ENCODE measurements around the gene FERMT1. TPM values are rescaled to one million over a fixed set of nuclear protein-coding genes. Genes with fewer than 3 reads are reported as not detected.

The FERMT1 gene
- total and polyA plus RNA-seq, 2 of the 13 experiments (the other 11 are each of a cell fraction or from before 2014, with no cell fraction given), result 15.8 to 29.5 TPM

DNA sequence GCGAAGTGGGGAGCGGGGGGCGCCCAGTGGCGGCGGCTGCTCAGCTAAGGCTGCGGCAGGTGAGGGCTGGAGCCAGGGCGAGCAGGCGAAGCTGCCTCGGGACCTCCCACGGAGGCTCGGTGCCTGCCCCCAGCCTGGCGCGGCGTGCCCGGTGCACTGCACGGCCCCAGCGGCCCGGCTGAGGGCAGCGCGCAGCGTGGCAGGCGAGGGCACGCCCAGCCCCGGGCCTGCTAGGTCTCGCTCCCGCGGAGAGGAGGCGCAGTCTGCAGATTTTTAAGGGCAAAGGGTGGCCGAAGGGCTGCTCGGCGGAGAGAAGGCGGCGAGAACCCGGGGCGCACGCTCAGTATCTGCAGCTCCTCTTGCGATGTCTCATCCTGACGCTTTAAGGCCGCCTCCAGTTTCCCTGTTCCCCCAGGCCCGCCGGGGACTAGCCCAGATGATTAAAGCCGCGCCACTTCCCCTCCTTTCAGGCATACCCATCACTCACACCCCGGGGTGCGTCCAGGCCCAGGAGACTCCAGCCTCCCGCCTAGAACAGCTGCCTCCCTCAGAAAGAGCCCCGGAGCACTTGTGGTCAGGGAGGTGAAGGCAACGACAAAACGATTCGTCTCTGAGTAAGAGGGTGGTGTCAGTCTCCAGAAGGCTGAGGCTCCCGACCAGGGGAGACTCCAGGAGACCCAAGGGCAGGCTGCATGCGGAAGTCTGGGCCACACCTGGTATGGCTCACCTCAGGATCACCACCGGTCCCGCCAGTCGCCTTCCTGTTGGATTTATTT, at the start of gene FERMT1 (continued):
- TF ChIP-seq, protein P1, sequence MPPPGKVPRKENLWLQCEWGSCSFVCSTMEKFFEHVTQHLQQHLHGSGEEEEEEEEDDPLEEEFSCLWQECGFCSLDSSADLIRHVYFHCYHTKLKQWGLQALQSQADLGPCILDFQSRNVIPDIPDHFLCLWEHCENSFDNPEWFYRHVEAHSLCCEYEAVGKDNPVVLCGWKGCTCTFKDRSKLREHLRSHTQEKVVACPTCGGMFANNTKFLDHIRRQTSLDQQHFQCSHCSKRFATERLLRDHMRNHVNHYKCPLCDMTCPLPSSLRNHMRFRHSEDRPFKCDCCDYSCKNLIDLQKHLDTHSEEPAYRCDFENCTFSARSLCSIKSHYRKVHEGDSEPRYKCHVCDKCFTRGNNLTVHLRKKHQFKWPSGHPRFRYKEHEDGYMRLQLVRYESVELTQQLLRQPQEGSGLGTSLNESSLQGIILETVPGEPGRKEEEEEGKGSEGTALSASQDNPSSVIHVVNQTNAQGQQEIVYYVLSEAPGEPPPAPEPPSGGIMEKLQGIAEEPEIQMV (CRISPR knock-in tag; IDR thresholded peaks at IDR 0.05; ENCODE audit: low read depth), result peak; percentile 68; the same call in 1 of the 2 replicates
- TF ChIP-seq ATF7 (IDR thresholded peaks at IDR 0.05), result no peak
- TF ChIP-seq ATF7 (CRISPR knock-in tag; IDR thresholded peaks at IDR 0.05), result peak; percentile 73
- TF ChIP-seq, protein P2, sequence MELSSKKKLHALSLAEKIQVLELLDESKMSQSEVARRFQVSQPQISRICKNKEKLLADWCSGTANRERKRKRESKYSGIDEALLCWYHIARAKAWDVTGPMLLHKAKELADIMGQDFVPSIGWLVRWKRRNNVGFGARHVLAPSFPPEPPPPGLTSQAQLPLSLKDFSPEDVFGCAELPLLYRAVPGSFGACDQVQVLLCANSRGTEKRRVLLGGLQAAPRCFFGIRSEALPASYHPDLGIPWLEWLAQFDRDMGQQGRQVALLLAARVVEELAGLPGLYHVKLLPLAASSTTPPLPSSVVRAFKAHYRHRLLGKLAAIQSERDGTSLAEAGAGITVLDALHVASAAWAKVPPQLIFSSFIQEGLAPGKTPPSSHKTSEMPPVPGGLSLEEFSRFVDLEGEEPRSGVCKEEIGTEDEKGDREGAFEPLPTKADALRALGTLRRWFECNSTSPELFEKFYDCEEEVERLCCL (CRISPR knock-in tag; IDR thresholded peaks at IDR 0.05; ENCODE audit: borderline replicate concordance), result no peak
- no peak for TF ChIP-seq NONO (IDR thresholded peaks at IDR 0.05)
- peak; percentile 86 for TF ChIP-seq NONO (CRISPR knock-in tag; conservative IDR thresholded peaks at IDR 0.05)
- TF ChIP-seq KLF9 (CRISPR knock-in tag; IDR thresholded peaks at IDR 0.05; ENCODE audit: low read depth), result peak; percentile 37; the same call in 1 of the 2 replicates
- TF ChIP-seq NAIF1 (CRISPR knock-in tag; IDR thresholded peaks at IDR 0.05; ENCODE audit: borderline replicate concordance), result peak; percentile 22; the same call in 1 of the 2 replicates
- peak; percentile 14; the same call in 1 of the 2 replicates for TF ChIP-seq SMAD3 (CRISPR knock-in tag; IDR thresholded peaks at IDR 0.05)
- peak; percentile 59; the same call in 1 of the 2 replicates for TF ChIP-seq PHF21A (CRISPR knock-in tag; IDR thresholded peaks at IDR 0.05)
- TF ChIP-seq FOXJ3 (CRISPR knock-in tag; IDR thresholded peaks at IDR 0.05; ENCODE audit: borderline replicate concordance), result 0 out of 2 replicates have a peak, but pooled peaks have one; percentile 5
- TF ChIP-seq RBAK (CRISPR knock-in tag; IDR thresholded peaks at IDR 0.05), result no peak
- peak; percentile 89 for TF ChIP-seq IRX3 (CRISPR knock-in tag; IDR thresholded peaks at IDR 0.05; ENCODE audit: borderline replicate concordance, low read depth)
- 0 out of 2 replicates have a peak, but pooled peaks have one; percentile 76 for TF ChIP-seq ZNF841 (CRISPR knock-in tag; IDR thresholded peaks at IDR 0.05; ENCODE audit: borderline replicate concordance)
- TF ChIP-seq, protein P3, sequence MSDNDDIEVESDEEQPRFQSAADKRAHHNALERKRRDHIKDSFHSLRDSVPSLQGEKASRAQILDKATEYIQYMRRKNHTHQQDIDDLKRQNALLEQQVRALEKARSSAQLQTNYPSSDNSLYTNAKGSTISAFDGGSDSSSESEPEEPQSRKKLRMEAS (IDR thresholded peaks at IDR 0.05), result peak; percentile 97
- TF ChIP-seq ZMYM2 (CRISPR knock-in tag; IDR thresholded peaks at IDR 0.05), result peak; percentile 39; the same call in 1 of the 2 replicates
- peak; percentile 88 for TF ChIP-seq ZNF292 (CRISPR knock-in tag; IDR thresholded peaks at IDR 0.05; ENCODE audit: borderline replicate concordance, low read depth)
- TF ChIP-seq EP300 (IDR thresholded peaks at IDR 0.05; ENCODE audit: low read depth in 2 of 2, low read length in 2 of 2), result peak in 1 of 2 experiments; percentile 72; a peak in 2 of 4 replicates
- TF ChIP-seq EP300 (CRISPR knock-in tag; IDR thresholded peaks at IDR 0.05; ENCODE audit: borderline replicate concordance), result no peak
- peak; percentile 80 for TF ChIP-seq ZNF567 (CRISPR knock-in tag; IDR thresholded peaks at IDR 0.05; ENCODE audit: borderline replicate concordance)
- TF ChIP-seq, protein P4, sequence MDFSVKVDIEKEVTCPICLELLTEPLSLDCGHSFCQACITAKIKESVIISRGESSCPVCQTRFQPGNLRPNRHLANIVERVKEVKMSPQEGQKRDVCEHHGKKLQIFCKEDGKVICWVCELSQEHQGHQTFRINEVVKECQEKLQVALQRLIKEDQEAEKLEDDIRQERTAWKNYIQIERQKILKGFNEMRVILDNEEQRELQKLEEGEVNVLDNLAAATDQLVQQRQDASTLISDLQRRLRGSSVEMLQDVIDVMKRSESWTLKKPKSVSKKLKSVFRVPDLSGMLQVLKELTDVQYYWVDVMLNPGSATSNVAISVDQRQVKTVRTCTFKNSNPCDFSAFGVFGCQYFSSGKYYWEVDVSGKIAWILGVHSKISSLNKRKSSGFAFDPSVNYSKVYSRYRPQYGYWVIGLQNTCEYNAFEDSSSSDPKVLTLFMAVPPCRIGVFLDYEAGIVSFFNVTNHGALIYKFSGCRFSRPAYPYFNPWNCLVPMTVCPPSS (IDR thresholded peaks at IDR 0.05), result no peak
- TF ChIP-seq ZNF225 (CRISPR knock-in tag; IDR thresholded peaks at IDR 0.05), result peak; percentile 88
- TF ChIP-seq ZFAT (CRISPR knock-in tag; conservative IDR thresholded peaks at IDR 0.05), result peak; percentile 92
- TF ChIP-seq ARID2 (CRISPR knock-in tag; IDR thresholded peaks at IDR 0.05; ENCODE audit: borderline replicate concordance), result no peak
